GM18867 (cell line): ENCODE data around the gene COL23A1.
A peak's percentile ranks its signal among the peaks of the same experiment; 100 is the strongest.

Experiments
- ATAC-seq: cut with Tn5 transposase; IDR thresholded peaks from one replicate; pipeline ENCODE4 v1.9.1; 2021; ENCODE audit warnings: mild to moderate bottlenecking, moderate library complexity; ENCODE audit not compliant: unreplicated experiment

The COL23A1 gene

DNA sequence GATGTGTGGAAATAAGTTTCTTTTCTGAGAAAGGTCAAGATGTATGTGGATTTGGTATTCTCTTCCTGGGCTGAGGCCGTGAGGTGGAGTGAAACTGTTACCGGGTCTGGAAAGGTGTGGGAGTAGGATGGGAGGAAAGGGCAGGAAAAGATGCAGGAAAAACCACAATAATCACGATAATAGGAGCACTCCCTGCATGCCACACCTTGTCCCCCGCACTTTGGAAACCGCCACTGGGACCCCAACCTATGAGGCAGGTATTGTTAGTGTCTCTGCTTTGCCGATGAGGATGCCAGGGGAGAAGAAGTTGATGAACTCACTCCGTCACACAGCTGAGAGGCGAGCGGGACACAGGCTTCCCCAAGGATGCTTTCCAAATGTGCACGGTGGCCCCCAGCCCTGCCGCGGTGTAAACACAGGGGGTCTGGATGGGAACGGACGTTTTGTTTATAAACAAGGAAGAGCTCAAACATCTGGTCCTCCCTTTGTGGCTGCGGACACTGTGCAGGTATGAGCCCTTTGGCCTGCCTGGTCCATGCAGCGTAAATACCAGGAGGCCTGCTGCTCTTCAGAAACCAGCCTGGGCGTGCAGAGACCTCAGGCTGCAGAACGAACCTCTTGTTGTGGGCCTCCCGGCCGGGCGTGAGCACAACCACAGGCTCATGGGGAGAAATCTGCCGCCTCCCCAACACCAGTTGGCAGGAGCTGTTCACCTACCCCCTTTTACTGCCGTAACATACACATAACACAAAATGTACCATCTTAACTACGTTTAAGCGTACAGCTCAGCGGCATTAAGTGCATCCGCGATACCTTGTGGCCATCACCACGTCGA, 126.7 kb downstream of the COL23A1 start:
- no peak for ATAC-seq

DNA sequence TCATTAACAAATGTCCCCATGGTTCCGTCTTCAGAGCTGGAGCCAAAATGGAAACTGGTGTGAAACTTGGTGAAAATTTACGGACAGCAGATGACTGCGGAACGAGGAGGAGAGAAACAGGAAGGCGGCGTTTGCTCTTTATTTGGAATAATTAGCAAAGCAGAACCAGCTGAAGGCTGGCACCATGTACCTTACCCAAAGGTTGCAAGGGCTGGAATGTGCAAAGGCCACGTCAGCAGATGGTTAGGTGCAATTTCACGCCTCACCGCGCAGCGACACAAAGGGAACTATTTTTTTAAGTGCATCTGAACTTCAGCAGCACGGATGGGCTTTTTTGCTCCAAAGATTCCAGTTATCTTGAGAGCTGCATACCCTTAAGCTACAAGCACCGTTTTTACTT, 127.4 kb downstream of the COL23A1 start:
- no peak for ATAC-seq

DNA sequence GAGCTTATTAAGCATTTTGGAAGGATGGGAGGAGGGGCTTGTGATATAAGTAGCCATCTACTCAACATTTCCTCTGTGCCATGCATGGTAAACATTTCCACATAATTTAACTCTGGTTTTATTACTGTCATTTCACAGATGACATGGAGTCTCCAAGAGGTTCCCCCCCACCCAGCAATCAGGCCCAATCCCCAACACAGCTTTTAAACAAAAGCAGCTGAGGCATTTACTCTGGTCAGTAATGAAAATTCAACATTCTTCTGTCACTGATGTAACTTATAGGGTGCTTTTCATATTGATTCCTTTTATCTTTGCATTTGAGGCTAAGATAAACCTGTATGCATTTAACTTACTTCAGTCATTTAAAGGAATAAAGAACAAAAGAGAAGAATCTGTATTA, 128.1 kb downstream of the COL23A1 start:
- ATAC-seq: no peak

DNA sequence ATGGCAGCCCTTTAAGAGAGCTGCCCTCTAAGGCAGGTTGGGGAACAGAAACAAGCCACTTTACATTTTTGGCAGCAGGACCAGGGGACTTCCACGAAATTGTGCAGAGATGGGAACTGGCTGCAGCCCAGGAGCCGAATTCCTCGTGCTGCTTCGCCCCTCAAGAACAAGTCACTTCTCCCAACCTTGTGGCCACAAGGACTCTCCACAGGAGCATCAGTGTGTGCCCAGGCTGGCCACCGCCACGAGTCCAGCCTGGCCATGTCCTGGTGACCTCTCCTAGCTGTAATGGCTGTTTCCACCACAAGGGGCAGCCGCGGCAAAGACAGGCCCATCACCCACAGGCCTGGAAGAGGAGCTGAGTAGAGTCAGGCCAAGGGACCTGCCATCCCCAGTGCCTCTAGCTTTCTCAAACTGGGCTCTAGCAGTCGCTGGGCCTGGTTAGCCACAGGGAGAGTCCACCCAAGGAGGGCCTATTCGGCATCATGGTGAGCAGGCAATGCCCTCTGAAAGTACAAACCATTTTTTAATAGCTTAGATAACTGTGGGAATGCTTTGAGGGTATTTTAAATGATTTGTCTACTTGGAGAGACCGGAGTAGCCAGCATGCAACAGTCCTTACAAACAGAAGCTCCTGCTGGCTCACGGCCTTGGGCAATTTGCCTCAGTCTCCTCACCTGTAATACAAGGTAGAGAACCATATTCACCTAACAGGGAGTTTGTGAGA, 129.0 kb downstream of the COL23A1 start:
- peak; percentile 78 for ATAC-seq

DNA sequence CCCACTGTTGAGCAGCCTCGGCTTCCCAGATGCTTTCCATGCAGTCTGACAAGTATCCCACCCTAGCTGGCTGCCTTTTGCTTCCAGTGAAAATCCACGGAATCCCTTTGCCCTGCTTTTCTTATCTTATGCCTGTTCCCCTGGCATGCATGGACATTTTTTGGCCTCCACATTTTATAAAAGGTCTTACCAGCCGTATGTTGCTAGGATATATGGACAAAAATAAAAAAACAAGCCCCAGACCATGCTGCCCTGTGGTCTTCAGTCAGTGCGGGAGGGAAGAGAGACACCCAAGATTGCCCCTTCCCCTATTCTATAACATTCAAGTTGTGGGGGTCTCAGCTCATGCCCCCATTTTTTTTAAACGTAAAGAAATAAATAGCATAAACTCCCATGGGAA, 129.6 kb downstream of the COL23A1 start:
- no peak for ATAC-seq

DNA sequence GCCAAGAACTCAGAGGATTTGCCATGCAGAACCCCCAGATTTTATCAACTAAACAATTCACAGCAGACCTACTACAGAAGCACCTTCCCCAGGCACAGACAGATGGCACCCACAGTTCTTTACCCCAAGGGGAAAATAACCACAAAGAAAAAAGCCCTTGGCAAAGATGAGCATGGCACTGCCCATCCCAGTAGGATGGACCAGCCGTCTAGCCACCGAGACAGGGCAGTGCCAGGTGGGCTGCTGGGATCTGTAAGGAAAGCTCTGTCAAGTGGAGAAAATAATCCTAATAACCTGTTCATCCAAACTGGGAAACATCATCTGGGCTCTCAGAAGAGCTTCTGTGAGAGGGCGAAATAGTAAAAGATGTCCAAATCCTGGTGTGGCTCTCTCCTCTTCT, 130.0 kb downstream of the COL23A1 start:
- ATAC-seq: no peak

DNA sequence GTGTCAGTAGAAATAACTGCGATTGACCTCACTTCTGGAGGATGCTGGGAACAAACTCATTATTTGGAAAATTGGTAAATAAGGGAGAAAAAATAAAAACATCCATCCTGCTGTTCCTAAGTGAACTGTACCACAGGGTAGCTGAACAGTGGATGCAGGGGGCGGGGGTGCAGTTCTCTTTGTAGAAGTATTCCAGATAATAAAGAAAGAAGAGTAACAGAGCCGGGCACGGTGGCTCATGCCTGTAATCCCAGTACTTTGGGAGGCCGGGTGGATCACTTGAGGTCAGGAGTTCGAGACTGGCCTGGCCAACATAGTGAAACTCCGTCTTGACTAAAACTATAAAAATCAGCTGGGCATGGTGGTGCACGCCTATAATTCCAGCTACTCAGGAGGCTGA, 132.1 kb downstream of the COL23A1 start:
- no peak for ATAC-seq

DNA sequence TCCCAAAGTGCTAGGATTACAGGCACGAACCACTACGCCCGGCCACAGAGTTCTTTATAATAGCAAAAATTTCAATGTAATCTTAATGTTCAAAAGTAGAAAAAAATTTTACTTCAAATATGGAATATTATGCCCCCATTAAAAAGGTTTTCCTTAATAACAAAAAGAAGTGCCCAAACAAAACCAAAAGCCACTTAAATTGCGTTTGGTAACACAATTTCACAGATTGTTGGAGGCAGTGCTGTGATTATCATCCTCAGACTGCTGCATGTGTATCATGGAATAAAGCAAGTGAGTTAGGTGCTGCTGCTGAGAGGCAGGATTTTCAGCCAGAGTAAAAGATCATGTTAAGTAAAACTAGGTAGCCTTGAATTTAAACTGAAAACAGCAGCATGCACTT, 132.7 kb downstream of the COL23A1 start:
- no peak for ATAC-seq

DNA sequence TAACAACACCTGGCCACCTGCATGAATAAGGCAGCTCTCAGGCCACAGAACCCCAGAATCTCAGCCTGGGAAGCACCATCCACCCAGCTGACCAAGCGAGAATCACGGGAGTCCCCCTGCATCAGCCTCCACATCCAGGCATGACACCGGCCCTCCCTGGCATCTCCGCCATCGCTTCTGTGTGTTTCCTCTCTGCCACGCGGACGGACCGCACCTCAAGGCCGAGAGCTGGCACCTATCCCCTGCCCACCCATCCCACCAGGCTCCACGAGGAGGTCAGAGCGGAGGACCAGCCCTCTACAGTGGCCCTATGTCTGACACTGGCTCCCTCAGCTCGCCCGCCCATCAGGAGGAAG, 134.7 kb downstream of the COL23A1 start:
- no peak for ATAC-seq

DNA sequence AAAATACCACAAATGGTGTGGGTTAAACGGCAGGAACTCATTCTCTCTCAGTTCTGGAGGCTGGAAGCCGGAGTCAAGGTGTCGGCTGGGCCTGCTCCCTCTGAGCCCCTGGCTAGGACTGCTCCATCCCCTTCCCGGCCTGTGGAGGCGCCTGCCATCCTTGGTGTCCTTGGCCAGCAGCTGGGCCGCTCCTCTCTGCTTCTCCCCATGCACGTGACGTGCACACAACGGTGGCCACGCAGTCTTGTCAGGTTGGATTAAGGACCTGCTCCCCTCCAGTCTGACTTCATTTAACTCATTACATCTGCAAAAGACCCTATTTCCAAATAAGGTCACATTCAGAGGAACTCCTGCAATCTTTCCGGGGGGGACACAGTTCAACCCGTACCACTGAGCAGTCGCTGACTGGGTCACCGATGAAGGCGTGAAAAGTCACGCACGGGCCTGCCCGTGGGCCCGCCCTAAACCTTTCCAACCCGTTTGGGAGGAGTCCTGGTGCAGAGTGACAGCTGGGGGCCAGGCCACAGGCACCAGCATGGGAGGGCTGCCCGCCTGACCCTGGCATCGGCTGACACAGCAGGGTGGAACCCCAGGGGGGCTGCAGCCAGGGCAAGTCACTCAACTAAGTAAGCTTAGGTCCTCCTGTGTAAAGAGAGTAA, 135.2 kb downstream of the COL23A1 start:
- no peak for ATAC-seq

DNA sequence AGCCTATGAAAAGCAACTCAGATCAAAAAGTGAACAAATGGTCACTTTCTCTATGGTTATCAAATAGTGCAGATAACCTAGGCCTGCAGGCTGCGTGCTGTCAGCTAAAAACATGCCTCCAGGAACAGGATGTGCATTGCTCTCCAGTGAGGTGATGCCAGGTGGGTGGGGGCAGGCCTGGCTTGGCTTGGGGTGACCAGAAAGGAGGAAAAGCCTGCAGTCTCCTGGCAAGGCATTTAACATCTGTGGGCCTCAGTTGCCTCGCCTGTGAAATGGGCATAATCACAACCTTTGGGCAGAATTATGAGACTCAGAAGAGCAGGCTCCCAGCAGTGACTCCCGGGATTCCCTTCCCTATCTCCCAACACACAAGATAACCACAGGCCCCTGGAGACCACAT, 135.9 kb downstream of the COL23A1 start:
- ATAC-seq: no peak

DNA sequence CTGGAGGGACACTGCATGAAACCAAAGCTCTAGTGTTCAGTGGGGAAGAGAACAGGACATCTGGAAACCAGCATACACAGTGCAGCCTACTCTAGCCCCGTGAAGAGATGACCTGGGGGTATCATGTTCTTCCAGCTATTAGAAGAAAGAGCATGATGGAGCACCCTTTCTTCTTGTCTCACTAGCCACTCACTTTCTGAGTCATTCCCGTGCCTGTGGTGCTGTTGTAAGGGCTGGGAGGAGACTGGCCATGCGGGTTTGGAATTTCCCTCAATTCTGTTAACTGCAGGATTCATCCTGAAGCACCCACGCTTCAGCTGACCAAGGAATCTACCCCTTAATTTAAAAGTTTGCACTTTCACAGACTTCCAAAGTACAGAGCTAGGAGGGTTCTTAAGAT, 137.0 kb downstream of the COL23A1 start:
- no peak for ATAC-seq

DNA sequence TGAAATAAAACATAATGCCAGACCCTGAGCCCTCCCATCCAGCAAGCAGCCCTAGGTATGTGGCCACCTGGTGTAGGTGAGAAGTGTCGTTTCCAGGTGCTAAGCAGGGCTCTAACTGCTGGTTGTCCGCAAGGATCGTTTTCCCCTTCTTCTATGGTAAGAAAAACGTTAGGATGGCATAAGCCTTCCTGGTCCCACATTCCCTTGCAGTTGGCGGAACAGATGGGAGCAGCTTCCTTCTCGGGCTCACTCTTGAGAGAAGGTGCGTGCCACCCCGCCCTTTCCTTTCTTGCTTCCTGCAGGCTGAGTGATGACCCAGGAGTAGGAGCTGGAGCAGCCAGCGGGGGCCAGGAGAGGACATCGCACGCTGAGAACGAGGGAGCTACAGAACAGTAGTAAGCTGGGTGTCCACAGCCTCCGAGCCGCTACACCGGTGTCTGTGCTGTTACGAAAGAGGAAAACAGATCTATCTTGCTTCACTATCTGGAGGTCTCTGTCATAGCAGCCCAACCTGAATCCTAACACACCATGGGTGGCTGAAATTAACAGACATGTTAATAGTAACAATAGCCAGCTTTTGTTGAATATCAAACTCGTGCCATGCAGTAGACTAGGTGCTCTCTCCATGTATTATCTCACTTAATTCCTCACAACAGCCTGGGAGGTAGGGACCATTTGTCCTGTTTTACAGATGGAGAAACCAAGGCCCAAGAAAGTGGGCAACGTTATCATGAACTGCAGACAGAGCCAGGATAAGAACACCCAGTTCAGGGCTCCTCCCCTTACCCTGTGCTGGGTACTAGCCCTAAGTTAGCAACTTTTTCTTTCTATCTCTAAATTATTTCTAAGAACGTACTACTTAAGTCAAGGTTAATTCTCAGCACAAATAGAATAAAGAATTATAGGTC, 139.8 kb downstream of the COL23A1 start:
- ATAC-seq: no peak

DNA sequence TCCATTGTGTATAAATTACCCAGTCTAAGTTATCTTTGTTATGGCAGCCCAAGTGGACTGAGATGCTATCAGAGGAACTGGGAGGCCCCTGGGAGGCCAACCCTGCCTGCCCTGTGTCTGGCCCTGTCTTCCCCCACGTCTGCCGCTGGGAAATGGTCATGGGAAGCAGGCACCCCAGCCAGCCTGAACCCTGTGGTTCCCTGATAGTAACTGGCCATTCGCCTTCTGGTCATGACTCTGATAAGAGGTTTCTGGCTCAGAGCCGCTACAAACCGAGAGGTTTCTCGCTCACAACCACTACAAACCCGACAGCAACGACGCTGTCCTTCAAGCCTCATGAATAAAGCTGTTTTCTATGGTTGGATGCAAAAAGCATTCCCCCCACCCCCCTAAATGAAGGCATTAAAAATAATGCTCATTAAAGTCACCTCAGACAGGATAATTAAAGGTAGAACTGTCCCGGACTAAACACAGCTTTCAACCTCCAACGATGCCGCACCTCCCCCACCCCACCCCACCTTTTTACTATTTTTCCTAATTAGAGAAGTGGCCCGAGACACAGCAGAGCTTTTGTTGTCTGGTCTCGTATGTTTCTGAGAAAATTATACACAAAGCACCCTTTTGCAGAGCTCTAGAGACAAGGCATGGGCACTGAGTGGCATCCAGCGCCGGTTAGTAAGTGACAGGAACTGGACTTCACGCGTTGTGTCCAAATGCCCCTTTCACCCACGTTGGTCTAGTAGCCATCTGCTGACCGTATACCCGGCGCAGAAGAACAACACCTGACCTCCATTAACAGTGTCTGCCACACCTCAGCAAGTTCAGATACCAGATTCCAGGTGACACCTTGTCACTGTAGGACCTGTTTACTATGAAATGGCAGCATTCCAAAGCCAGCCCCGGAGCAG, 140.8 kb downstream of the COL23A1 start:
- no peak for ATAC-seq

DNA sequence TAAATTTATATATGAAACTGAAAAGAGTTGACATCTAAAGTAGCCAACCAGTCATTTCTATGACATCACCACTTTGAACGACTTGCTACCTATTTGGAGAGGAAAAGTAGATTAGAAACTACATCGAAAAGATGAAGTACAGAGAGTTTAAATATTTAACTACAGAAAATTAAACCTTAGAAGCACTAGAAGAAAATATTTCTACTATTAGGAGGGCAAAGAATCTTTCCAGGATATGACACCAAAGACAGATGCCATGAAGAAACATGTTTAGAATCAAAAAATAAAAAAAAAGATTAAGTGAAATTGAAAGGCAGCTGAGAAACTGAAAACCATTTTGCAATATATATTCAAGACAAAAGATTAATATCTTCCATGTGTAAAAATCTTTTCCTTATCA, 144.7 kb downstream of the COL23A1 start:
- no peak for ATAC-seq

DNA sequence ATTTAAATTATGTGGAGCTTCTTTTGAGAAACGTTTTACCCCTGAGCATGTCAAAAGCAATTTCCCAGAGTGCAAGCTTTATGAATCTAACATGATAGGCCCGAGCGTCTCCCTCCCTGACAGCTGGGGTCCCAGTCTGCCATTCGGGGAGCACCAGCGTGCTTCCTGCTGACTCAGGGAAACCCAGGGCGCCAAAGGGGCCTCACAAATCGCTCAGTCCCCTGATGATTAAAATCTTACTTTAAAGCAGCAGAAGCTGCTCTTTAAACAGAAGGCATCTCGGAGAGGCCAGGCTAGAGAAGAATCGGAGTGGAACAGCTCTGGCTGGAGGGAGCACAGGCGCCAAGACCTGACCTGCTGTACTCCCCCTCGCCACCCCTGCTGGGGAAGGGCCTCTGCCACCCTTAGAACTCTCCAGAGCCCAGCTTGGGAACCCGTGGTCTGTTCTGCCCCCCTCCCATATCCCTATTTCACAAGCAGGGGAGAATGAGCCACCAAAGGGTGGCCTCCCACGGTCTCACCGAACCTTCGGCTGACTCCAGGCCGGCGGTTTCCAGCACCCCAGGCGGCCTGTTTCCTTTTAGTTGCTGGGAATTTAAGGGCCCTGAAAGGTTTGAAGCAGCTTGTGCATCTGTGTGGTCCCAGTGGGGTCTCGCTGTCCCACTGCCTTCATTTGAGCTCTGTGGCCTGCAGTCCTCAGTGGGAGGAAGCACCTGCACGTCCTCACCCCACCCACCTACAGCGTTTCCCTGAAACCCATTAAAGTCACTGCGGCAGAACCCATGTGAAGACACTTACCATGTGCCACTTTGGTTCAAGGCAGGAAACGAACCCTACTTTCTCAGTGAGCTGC, 147.6 kb downstream of the COL23A1 start:
- no peak for ATAC-seq

DNA sequence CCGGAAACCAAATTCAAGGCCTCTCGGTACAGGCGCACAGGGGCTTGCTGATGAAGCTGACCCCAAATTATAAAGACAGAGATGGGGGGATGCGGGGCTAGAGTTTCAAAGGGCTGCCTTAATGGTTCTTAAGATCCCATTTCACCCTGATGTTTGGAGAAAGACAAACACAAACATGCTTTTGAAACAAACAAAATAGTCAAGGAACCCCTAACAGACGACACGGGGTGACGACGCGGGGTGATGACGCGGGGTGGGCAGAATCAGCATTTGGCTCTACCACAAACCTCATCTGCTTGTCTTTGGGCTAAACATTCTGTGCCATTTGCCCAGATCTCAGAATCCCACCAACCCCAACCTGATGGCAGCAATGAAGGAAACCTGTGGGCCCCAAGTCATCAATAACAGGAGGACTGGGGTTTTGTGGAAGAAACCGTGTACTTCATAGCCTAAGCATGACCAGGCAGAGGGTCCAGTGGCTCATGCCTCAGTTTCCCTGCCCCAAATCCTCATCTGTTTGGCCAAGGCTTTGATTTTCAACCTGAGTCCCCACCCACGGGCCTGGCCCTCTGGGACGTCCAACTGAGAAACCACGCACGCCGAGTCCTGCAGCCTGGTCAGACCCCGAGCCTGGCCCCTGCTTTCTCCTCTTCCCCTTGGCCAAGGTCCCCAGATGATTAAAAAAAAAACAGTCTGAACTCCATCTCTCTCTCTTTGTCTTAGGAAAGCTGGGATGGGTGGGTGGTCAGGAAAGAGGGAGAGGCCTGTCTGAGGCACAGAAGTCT, 148.5 kb downstream of the COL23A1 start:
- ATAC-seq: no peak

DNA sequence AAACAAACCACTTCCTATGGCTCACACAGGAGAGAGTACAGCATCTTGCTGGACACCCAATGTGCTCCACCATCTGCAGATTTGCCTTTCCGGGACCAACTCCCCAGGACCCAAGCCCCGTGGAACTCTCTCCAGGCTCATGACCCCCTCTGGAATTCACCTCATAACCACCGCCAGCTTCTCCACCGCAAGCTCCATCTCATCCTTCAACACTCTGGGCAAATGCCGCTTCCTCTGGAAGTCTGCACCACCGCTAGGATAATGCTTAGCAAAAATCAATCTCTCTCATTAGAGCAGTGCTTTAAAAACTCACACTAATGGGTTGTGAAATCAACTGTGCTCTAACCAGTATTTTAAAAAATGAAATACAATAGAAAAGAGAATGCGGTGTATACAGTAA, 150.0 kb downstream of the COL23A1 start:
- no peak for ATAC-seq
